Spinal cord (tissue), 10 donors: ENCODE measurements around the gene RPS8. TPM values are rescaled to one million over a fixed set of nuclear protein-coding genes. Genes with fewer than 3 reads are reported as not detected.
"Not testable (repeated sequence)": the region's sequence is repeated elsewhere in the genome, so short reads cannot be mapped to it uniquely, and the experiment has no call there.

Experiments used
- DNase-seq, 6 donors: peaks; one replicate each; pipeline versions ENCODE4 v3.0.0 to v3.0.0-alpha.2; 2013 to 2015; ENCODE audit warnings: low spot score in 6 of 6, low read depth in 4 of 6
- H3K27ac ChIP-seq: one replicate; pipeline ENCODE4 v1.5.1; 2013; ENCODE audit warnings: low read depth, low read length, control low read depth
- H3K27me3 ChIP-seq: one replicate; pipeline ENCODE4 v1.6.1; 2013; ENCODE audit warnings: low read length; ENCODE audit not compliant: control insufficient read depth, insufficient read depth
- H3K36me3 ChIP-seq: one replicate; pipeline ENCODE4 v1.6.1; 2013; ENCODE audit warnings: low read length; ENCODE audit not compliant: control insufficient read depth, insufficient read depth
- H3K4me1 ChIP-seq: one replicate; pipeline ENCODE4 v1.6.1; 2013; ENCODE audit warnings: low read length; ENCODE audit not compliant: control insufficient read depth, insufficient read depth
- H3K4me3 ChIP-seq: one replicate; pipeline ENCODE4 v1.5.1; 2013; ENCODE audit warnings: low read depth, low read length, control low read depth
- H3K9me3 ChIP-seq: one replicate; pipeline ENCODE4 v1.6.1; 2013; ENCODE audit warnings: low read length; ENCODE audit not compliant: control insufficient read depth, insufficient read depth
- WGBS: methylation state at CpG from one replicate; pipeline ENCODE4 v1.1.5; 2013; ENCODE audit warnings: missing lambda C conversion rate; ENCODE audit not compliant: insufficient coverage; 5-methylcytosine and 5-hydroxymethylcytosine counted together
- polyA plus RNA-seq, 2 donors: library from polyadenylated mRNA; unstranded; fragments of 120-200 nt; gene quantifications; one replicate each; pipeline ENCODE4 v1.2.1, GENCODE V29; 2013; ENCODE audit not compliant: insufficient read length in 2 of 2
- total RNA-seq, 2 donors: library from RNA; depleted of rRNA in 1 of 2; stranded (reverse); fragments of 120-200 nt in 1 of 2; fragments of >200 nt in 1 of 2; gene quantifications; one replicate each; pipeline versions ENCODE4 v1.2.3 to v1.2.4, GENCODE V29; 2013 to 2014
- donor health status: healthy.

The RPS8 gene
- total and polyA plus RNA-seq, 4 donors = 744 to 2,624 (median 1,334) TPM

- H3K4me1 ChIP-seq = peaks cover 14% of the 10 kb centered on the region
- no peaks in the 10 kb centered on the region for H3K9me3 ChIP-seq
- H3K27me3 ChIP-seq = no peaks in the 10 kb centered on the region
- no peak for DNase-seq
- under 1% methylated on average over 14 of the region's 14 CpGs for WGBS
- no peaks in the 10 kb centered on the region for H3K36me3 ChIP-seq
- H3K4me3 ChIP-seq = peak overlapping the region; percentile 87
- H3K27ac ChIP-seq = no peak overlapping the region
Measured at GRCh38 chr1:44740179-44740617, 35.1 kb upstream of the RPS8 start.

GRCh38 chr1:44743211-44743610, 32.1 kb upstream of the RPS8 start:
- DNase-seq = no peak
- no peak overlapping the region for H3K27ac ChIP-seq
- H3K9me3 ChIP-seq = no peaks in the 10 kb centered on the region
- peaks cover 14% of the 10 kb centered on the region for H3K4me1 ChIP-seq
- peaks cover 5% of the 10 kb centered on the region for H3K36me3 ChIP-seq
- no peak overlapping the region for H3K4me3 ChIP-seq
- no CpG with 5 or more reads among the region's 1 CpG for WGBS
- H3K27me3 ChIP-seq = no peaks in the 10 kb centered on the region

GRCh38 chr1:44747878-44748277, 27.5 kb upstream of the RPS8 start:
- H3K27me3 ChIP-seq = no peaks in the 10 kb centered on the region
- WGBS = 97% methylated on average over 3 of the region's 3 CpGs
- no peaks in the 10 kb centered on the region for H3K9me3 ChIP-seq
- no peak overlapping the region for H3K27ac ChIP-seq
- H3K4me3 ChIP-seq = no peak overlapping the region
- peaks cover 8% of the 10 kb centered on the region for H3K36me3 ChIP-seq
- H3K4me1 ChIP-seq = no peaks in the 10 kb centered on the region
- no peak for DNase-seq

DNA sequence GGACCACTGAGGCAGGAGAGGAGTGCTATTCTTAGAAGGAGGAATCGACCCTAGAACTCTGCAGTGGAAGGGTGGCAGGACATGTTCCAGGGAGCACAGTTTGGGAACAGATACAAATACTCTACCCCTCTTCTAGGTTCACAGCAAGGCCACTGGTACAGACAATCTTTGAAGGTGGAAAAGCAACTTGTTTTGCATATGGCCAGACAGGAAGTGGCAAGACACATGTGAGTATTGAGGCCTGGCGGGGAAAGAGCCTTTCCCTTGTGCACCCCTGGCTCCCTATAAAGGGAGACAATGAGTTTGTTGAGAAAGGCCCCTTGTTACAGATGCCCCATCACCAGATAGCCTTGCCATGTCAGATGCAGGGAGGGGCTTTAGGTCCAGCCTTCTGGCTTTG, 17.9 kb upstream of the RPS8 start:
- Histone ChIP-seq H3K27ac (no peak overlapping the region), H3K4me3 (no peak overlapping the region), H3K9me3 (no peaks in the 10 kb centered on the region), H3K4me1 (no peaks in the 10 kb centered on the region), H3K27me3 (no peaks in the 10 kb centered on the region), H3K36me3 (peaks cover 30% of the 10 kb centered on the region)
- 93% methylated on average over 2 of the region's 2 CpGs for WGBS
- no peak for DNase-seq

GRCh38 chr1:44759077-44759476, 16.3 kb upstream of the RPS8 start:
- WGBS = 91% methylated on average over 11 of the region's 11 CpGs
- H3K4me1 ChIP-seq = no peaks in the 10 kb centered on the region
- no peaks in the 10 kb centered on the region for H3K9me3 ChIP-seq
- DNase-seq = no peak
- no peak overlapping the region for H3K27ac ChIP-seq
- no peak overlapping the region for H3K4me3 ChIP-seq
- peaks cover 34% of the 10 kb centered on the region for H3K36me3 ChIP-seq
- no peaks in the 10 kb centered on the region for H3K27me3 ChIP-seq

DNA sequence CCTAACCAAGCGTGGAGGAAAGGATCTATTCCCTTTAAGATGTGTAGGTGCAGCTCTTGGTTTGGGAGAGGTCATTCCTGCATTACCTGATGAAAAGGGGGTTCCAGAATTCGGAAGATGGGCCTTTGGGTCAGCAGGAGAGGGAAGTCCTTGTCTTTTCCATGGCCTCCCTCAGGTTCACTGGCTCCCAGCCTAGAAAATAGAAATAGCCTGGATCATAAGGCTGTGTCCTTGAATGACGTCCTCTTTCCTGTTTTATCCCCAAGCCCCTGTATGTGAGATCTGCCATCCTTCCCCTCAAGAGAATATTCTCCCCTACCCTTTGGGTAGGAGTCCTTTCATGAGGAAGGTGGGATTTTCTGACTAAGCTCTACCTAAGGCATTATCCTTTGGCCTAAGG, 14.5 kb upstream of the RPS8 start:
- Histone ChIP-seq H3K27me3 (no peaks in the 10 kb centered on the region), H3K27ac (no peak overlapping the region), H3K4me1 (no peaks in the 10 kb centered on the region), H3K4me3 (no peak overlapping the region), H3K9me3 (no peaks in the 10 kb centered on the region), H3K36me3 (peaks cover 34% of the 10 kb centered on the region)
- 96% methylated on average over 3 of the region's 3 CpGs for WGBS
- no peak for DNase-seq

DNA sequence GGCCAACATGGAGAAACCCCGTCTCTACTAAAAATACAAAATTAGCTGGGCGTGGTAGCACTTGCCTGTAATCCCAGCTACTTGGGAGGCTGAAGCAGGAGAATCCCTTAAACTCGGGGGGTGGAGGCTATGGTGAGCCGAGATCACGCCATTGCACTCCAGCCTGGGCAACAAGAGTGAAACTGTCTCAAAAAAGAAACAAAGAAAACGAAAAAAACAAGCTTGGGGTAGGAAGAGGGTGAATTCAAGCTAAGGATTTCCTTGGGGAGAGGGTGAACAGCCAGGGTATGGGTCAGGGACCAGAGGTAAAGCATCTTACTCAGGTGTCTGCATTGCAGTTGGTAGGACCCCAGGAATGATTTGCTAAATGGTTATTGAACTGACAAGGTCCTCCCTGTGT, 8.9 kb upstream of the RPS8 start:
- not testable (repeated sequence) for DNase-seq, H3K4me3 ChIP-seq, H3K27ac ChIP-seq, H3K9me3 ChIP-seq, H3K4me1 ChIP-seq, H3K27me3 ChIP-seq
- 98% methylated on average over 5 of the region's 6 CpGs for WGBS
- H3K36me3 ChIP-seq = peaks cover 17% of the 10 kb centered on the region

DNA sequence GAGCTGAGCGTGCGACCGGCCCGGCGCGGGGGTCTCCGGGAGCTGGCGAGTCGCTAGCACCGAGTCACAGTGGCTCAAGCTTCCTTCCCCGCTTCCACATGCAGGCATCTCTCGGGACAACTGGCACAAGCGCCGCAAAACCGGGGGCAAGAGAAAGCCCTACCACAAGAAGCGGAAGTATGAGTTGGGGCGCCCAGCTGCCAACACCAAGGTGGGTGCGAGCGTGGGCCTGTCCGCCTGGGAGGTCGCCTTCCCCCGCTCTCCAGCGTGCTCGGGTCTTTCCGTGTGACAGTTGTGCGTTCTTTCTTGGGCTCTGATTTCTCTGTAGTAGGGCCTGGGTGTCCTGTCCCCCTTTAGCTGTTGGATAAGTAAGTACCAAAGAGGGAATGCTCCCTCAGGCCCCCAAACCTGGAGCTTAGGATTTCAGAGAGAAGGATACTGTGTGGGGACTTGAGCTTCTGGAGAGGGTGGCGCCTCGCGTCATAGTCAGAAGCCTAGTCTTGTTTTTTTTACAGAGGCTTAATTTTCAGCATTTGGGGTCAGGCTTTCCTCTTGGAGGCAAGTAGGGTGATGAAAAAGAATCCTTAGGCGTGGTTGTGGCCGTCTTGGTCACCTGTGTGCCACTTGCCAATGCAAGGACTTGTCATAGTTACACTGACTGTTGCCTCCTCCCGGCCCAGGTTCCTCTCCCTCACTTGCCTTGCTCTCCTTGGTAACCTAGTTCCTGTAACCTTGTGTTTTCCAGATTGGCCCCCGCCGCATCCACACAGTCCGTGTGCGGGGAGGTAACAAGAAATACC, 790 bp downstream of the RPS8 start:
- H3K27me3 ChIP-seq = no peaks in the 10 kb centered on the region
- peak overlapping the region; percentile 100 for H3K4me3 ChIP-seq
- H3K27ac ChIP-seq = peak overlapping the region; percentile 98
- H3K36me3 ChIP-seq = peaks cover 47% of the 10 kb centered on the region
- peaks cover 29% of the 10 kb centered on the region for H3K4me1 ChIP-seq
- peak in 1 of 6 donors; percentile 29 for DNase-seq
- WGBS = 7% methylated on average over 35 of the region's 36 CpGs
- H3K9me3 ChIP-seq = no peaks in the 10 kb centered on the region

DNA sequence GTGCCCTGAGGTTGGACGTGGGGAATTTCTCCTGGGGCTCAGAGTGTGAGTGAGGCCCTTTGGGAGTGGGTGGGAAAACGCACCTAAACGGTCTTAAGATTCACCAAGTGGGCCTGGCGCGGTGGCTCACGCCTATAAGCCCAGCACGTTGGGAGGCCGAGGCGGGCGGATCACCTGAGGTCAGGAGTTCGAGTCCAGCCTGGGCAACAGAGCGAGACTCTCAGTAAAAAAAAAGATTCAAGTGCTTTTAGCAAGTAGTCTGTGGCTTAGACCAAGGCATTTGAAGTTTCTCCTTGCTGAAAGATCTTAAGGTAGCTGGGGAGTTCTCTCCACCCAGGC, 1.4 kb downstream of the RPS8 start:
- Histone ChIP-seq H3K27me3 (no peaks in the 10 kb centered on the region), H3K36me3 (peaks cover 53% of the 10 kb centered on the region), H3K4me1 (peaks cover 29% of the 10 kb centered on the region), H3K4me3 (peak overlapping the region; percentile 100), H3K9me3 (no peaks in the 10 kb centered on the region), H3K27ac (peak overlapping the region; percentile 27)
- no peak for DNase-seq
- 63% methylated on average over 10 of the region's 12 CpGs for WGBS

- Histone ChIP-seq H3K27ac (no peak overlapping the region), H3K9me3 (no peaks in the 10 kb centered on the region), H3K36me3 (peaks cover 53% of the 10 kb centered on the region), H3K4me3 (no peak overlapping the region), H3K27me3 (no peaks in the 10 kb centered on the region), H3K4me1 (peaks cover 29% of the 10 kb centered on the region)
- 86% methylated on average over 11 of the region's 14 CpGs for WGBS
- no peak for DNase-seq
Measured at GRCh38 chr1:44777547-44777946, 2.2 kb downstream of the RPS8 start.
